DOHH2 (cell line): ENCODE results near the gene CACNA2D2.

Experiments used
- H3F3A ChIP-seq: fragments of 200-600 bp; sonication (generic), shearing (Covaris generic); 2 replicates; pipeline ENCODE4 v1.6.0; 2016; ENCODE audit warnings: antibody characterized with exemption, mild to moderate bottlenecking; ENCODE audit not compliant: control insufficient read depth, insufficient read depth
- H3K27ac ChIP-seq: fragments of 200-600 bp; sonication (generic); 2 replicates; pipeline ENCODE4 v1.5.1; 2014; ENCODE audit warnings: low read depth, mild to moderate bottlenecking, low read length, moderate library complexity
- H3K27me3 ChIP-seq: fragments of 200-600 bp; sonication (generic); 2 replicates; pipeline ENCODE4 v1.6.1; 2014; ENCODE audit warnings: mild to moderate bottlenecking, low read length, mixed read lengths; ENCODE audit not compliant: control insufficient read depth
- H3K36me3 ChIP-seq: fragments of 200-600 bp; sonication (generic); 2 replicates; pipeline ENCODE4 v1.6.1; 2014; ENCODE audit warnings: mild to moderate bottlenecking, low read length, moderate library complexity, mixed read lengths; ENCODE audit not compliant: control insufficient read depth
- H3K4me1 ChIP-seq: fragments of 200-600 bp; sonication (generic); 2 replicates; pipeline ENCODE4 v1.6.1; 2014; ENCODE audit warnings: mild to moderate bottlenecking, low read length, mixed read lengths; ENCODE audit not compliant: control insufficient read depth
- H3K4me2 ChIP-seq: fragments of 200-600 bp; sonication (generic); 2 replicates; pipeline ENCODE4 v1.6.0; 2014; ENCODE audit warnings: mild to moderate bottlenecking, low read length, moderate library complexity
- H3K4me3 ChIP-seq: fragments of 200-600 bp; sonication (generic); 2 replicates; pipeline ENCODE4 v1.5.1; 2014; ENCODE audit warnings: mild to moderate bottlenecking, low read length, mixed read lengths
- H3K79me2 ChIP-seq: fragments of 200-600 bp; sonication (generic); 2 replicates; pipeline ENCODE4 v1.6.1; 2014; ENCODE audit warnings: mild to moderate bottlenecking, low read length, mixed read lengths; ENCODE audit not compliant: control insufficient read depth
- H3K9me2 ChIP-seq: fragments of 200-600 bp; sonication (generic); replicated peaks from 2 replicates; pipeline ENCODE4 v1.6.1; 2014; ENCODE audit warnings: mild to moderate bottlenecking, low read length, mixed read lengths; ENCODE audit not compliant: control insufficient read depth
- H3K9me3 ChIP-seq: fragments of 200-600 bp; sonication (generic); 2 replicates; pipeline ENCODE4 v1.6.1; 2014; ENCODE audit warnings: antibody characterized with exemption, low read length, mixed read lengths; ENCODE audit not compliant: control insufficient read depth, insufficient read depth
- H4K20me1 ChIP-seq: fragments of 200-600 bp; sonication (generic); 2 replicates; pipeline ENCODE4 v1.6.0; 2014; ENCODE audit warnings: low read depth, mild to moderate bottlenecking, antibody characterized with exemption, low read length, moderate library complexity; ENCODE audit not compliant: control insufficient read depth, insufficient read depth
- EZH2phosphoT487 ChIP-seq: fragments of 200-600 bp; sonication (generic); IDR thresholded peaks from 2 replicates; pipeline ENCODE4 v1.6.1; 2017; ENCODE audit warnings: borderline replicate concordance, mild to moderate bottlenecking, antibody characterized with exemption, low read length, moderate library complexity, mixed read lengths
- TF ChIP-seq, protein P1 (sequence below): fragments of 200-600 bp; sonication (generic); IDR thresholded peaks from one replicate; pipeline ENCODE4 v1.5.1; 2014; ENCODE audit warnings: antibody characterized with exemption, mild to moderate bottlenecking, low read depth, low read length; ENCODE audit not compliant: poor library complexity, severe bottlenecking

The CACNA2D2 gene

DNA sequence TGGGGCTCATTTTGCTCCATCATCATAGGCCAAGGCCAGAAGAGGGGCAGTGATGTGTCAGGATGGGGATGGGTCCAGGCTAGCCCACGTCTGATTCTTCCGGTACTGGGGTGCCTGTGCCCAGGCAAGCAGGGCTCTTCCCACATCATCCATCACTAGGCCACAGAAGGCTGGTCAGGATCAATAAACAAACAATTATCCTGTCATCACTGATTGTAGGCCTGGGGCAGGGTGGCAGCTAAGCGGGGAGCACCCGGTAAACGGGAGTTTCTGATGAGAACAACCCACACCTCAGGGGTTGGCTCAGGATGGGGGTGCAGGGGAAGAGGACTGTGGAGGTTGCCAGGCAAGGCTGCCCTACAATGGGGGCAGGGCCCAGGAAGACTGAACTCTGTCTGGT, 18.1 kb upstream of the CACNA2D2 start:
- Histone ChIP-seq H3K79me2 (no peaks in the 10 kb centered on the region), H3K4me2 (no peak overlapping the region), H3K4me1 (no peaks in the 10 kb centered on the region), H3K9me3 (no peaks in the 10 kb centered on the region), H3F3A (no peaks in the 10 kb centered on the region), H4K20me1 (no peaks in the 10 kb centered on the region), H3K4me3 (no peak overlapping the region), H3K36me3 (no peaks in the 10 kb centered on the region), H3K9me2 (no peaks in the 10 kb centered on the region), H3K27me3 (peaks cover 6% of the 10 kb centered on the region; the same call in 1 of the 2 replicates), H3K27ac (no peak overlapping the region)
- no peak for TF ChIP-seq EZH2phosphoT487
- TF ChIP-seq, protein P1, sequence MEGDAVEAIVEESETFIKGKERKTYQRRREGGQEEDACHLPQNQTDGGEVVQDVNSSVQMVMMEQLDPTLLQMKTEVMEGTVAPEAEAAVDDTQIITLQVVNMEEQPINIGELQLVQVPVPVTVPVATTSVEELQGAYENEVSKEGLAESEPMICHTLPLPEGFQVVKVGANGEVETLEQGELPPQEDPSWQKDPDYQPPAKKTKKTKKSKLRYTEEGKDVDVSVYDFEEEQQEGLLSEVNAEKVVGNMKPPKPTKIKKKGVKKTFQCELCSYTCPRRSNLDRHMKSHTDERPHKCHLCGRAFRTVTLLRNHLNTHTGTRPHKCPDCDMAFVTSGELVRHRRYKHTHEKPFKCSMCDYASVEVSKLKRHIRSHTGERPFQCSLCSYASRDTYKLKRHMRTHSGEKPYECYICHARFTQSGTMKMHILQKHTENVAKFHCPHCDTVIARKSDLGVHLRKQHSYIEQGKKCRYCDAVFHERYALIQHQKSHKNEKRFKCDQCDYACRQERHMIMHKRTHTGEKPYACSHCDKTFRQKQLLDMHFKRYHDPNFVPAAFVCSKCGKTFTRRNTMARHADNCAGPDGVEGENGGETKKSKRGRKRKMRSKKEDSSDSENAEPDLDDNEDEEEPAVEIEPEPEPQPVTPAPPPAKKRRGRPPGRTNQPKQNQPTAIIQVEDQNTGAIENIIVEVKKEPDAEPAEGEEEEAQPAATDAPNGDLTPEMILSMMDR = no peak

DNA sequence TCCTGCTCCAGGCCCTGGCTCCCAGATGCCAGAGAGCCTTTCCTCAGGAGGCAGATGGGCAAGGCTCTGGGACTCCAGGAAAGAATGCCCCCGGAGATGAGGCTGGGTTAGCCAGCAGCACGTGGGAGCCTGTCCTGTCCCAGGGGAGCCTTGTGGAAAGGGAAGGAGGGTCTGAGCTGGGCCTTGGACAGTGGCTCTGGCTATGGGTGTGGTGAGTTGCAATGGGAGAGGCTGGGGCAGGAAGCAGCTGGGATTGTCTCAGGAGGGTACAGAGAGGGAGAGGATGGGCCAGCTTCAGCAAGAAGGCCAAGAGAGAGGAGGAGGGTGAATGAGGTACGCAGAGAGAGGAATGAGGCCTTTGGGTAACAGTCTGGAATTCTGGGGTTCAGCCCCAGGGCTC, 17.4 kb upstream of the CACNA2D2 start:
- Histone ChIP-seq H3K9me3 (no peaks in the 10 kb centered on the region), H3K27ac (no peak overlapping the region), H3K27me3 (peaks cover 6% of the 10 kb centered on the region; the same call in 1 of the 2 replicates), H3F3A (no peaks in the 10 kb centered on the region), H3K9me2 (no peaks in the 10 kb centered on the region), H3K4me2 (no peak overlapping the region), H3K4me3 (no peak overlapping the region), H4K20me1 (no peaks in the 10 kb centered on the region), H3K79me2 (no peaks in the 10 kb centered on the region), H3K36me3 (no peaks in the 10 kb centered on the region), H3K4me1 (peaks cover 2% of the 10 kb centered on the region)
- no peak for TF ChIP-seq EZH2phosphoT487
- TF ChIP-seq, protein P1 = no peak

DNA sequence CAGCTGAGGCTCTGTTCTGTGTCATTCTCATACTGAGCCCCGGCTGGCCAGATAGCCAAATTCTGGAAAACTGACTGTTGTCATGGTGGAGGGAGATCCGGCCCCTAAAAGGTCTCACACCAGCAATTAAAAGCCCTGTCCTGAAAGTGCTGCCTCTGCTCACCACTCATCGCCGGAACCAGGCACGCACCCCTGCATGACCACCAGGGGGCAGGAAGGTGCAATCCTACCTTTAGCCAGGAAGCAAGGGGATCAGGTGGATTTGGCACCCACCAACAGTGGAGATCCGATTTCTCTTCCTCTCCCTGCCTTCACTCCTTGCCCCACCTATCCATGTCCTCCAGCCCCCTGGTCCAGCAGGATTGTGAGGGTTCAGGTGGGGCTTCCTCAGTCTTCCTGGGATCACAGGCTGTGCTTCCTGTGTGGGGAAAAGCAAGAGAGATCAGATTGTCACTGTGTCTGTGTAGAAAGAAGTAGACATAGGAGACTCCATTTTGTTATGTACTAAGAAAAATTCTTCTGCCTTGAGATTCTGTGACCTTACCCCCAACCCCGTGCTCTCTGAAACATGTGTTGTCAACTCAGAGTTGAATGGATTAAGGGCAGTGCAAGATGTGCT, 16.1 kb upstream of the CACNA2D2 start:
- H3K36me3 ChIP-seq = no peaks in the 10 kb centered on the region
- peaks cover 10% of the 10 kb centered on the region for H3K4me1 ChIP-seq
- no peak overlapping the region for H3K4me3 ChIP-seq
- H3K4me2 ChIP-seq = no peak overlapping the region
- no peaks in the 10 kb centered on the region for H3K9me3 ChIP-seq
- no peaks in the 10 kb centered on the region for H3K9me2 ChIP-seq
- no peaks in the 10 kb centered on the region for H3F3A ChIP-seq
- peaks cover 11% of the 10 kb centered on the region; the same call in 1 of the 2 replicates for H3K27me3 ChIP-seq
- no peak for TF ChIP-seq EZH2phosphoT487
- TF ChIP-seq, protein P1 = peak; percentile 97
- H4K20me1 ChIP-seq = no peaks in the 10 kb centered on the region
- no peaks in the 10 kb centered on the region for H3K79me2 ChIP-seq
- H3K27ac ChIP-seq = no peak overlapping the region
